ENCODE results near the gene TRAPPC3L. TPM values are rescaled to one million over a fixed set of nuclear protein-coding genes. Genes with fewer than 3 reads are reported as not detected.

Gene TRAPPC3L
- total RNA-seq, 4 donors from 2014 or later: not detected

GRCh38 chr6:116472706-116473105, 72.8 kb downstream of the TRAPPC3L start:
- no peak for DNase-seq
- H3K36me3 ChIP-seq: no peaks in the 10 kb centered on the region
- TF ChIP-seq POLR2A (IDR thresholded peaks at IDR 0.05): no peak
- no peak for TF ChIP-seq CTCF (IDR thresholded peaks at IDR 0.05)
- H3K4me1 ChIP-seq: peaks cover 0 to 4% (median 0%) of the 10 kb centered on the region in 4 donors
- no peaks in the 10 kb centered on the region for H3K9me3 ChIP-seq
- H3K27ac ChIP-seq: no peak overlapping the region
- no peaks in the 10 kb centered on the region for H3K27me3 ChIP-seq
- no peak overlapping the region for H3K4me3 ChIP-seq

DNA sequence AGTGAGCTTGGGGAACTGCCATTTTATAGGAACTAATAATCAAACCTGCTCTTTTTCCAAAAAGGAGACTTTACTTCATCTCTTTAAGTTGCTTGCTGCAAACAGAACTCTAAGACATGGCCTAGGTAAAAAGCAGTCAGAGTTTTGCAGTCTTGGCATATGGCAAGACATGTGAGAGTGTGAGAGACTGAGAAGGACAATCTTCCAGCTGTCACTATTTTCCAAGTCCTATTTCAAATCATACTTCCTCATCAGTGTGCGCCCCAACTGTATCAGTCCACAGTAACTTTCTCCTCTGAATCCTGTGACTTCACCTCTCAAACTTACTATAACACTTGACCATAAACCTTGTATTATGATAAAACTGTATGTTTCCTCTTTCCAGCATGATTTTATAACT, 74.0 kb downstream of the TRAPPC3L start:
- no peak overlapping the region for H3K4me3 ChIP-seq
- DNase-seq: no peak
- TF ChIP-seq POLR2A (IDR thresholded peaks at IDR 0.05) (no peak), CTCF (IDR thresholded peaks at IDR 0.05) (no peak)
- no peak overlapping the region for H3K27ac ChIP-seq
- H3K9me3 ChIP-seq: no peaks in the 10 kb centered on the region
- no peaks in the 10 kb centered on the region for H3K36me3 ChIP-seq
- peaks cover 0 to 4% (median 0%) of the 10 kb centered on the region in 4 donors for H3K4me1 ChIP-seq
- no peaks in the 10 kb centered on the region for H3K27me3 ChIP-seq

- Histone ChIP-seq H3K9me3 (no peaks in the 10 kb centered on the region), H3K36me3 (no peaks in the 10 kb centered on the region), H3K27ac (no peak overlapping the region), H3K4me3 (no peak overlapping the region), H3K27me3 (no peaks in the 10 kb centered on the region), H3K4me1 (no peaks in the 10 kb centered on the region)
- no peak for TF ChIP-seq POLR2A (IDR thresholded peaks at IDR 0.05)
- no peak for TF ChIP-seq CTCF (IDR thresholded peaks at IDR 0.05)
- DNase-seq: no peak
These were observed 77.2 kb downstream of the TRAPPC3L start for GRCh38 chr6:116468293-116468692.

- H3K9me3 ChIP-seq: no peaks in the 10 kb centered on the region
- peak in 1 of 3 donors; percentile 35 for DNase-seq
- no peaks in the 10 kb centered on the region for H3K36me3 ChIP-seq
- TF ChIP-seq CTCF (IDR thresholded peaks at IDR 0.05): no peak
- TF ChIP-seq POLR2A (IDR thresholded peaks at IDR 0.05): no peak
- H3K4me3 ChIP-seq: no peak overlapping the region
- H3K27ac ChIP-seq: peak overlapping the region in 1 of 4 donors; percentile 28
- no peaks in the 10 kb centered on the region for H3K4me1 ChIP-seq
- H3K27me3 ChIP-seq: no peaks in the 10 kb centered on the region
These were observed 78.0 kb downstream of the TRAPPC3L start for GRCh38 chr6:116467514-116467913.

GRCh38 chr6:116467096-116467495, 78.4 kb downstream of the TRAPPC3L start:
- Histone ChIP-seq H3K4me3 (no peak overlapping the region), H3K27ac (peak overlapping the region in 1 of 4 donors; percentile 28), H3K36me3 (no peaks in the 10 kb centered on the region), H3K27me3 (no peaks in the 10 kb centered on the region), H3K4me1 (no peaks in the 10 kb centered on the region), H3K9me3 (no peaks in the 10 kb centered on the region)
- no peak for TF ChIP-seq CTCF (IDR thresholded peaks at IDR 0.05)
- TF ChIP-seq POLR2A (IDR thresholded peaks at IDR 0.05): no peak
- DNase-seq: no peak

GRCh38 chr6:116465246-116465645, 80.2 kb downstream of the TRAPPC3L start:
- H3K4me1 ChIP-seq: no peaks in the 10 kb centered on the region
- no peaks in the 10 kb centered on the region for H3K27me3 ChIP-seq
- TF ChIP-seq CTCF (IDR thresholded peaks at IDR 0.05): no peak
- TF ChIP-seq POLR2A (IDR thresholded peaks at IDR 0.05): no peak
- no peaks in the 10 kb centered on the region for H3K36me3 ChIP-seq
- peak overlapping the region in 2 of 4 donors; percentile 50 to 68 for H3K27ac ChIP-seq
- H3K4me3 ChIP-seq: no peak overlapping the region
- DNase-seq: peak in 1 of 3 donors; percentile 29
- no peaks in the 10 kb centered on the region for H3K9me3 ChIP-seq
